ENCODE measurements around the gene ATP2A1. TPM values are rescaled to one million over a fixed set of nuclear protein-coding genes. Genes with fewer than 3 reads are reported as not detected.

Gene ATP2A1
- total and polyA plus RNA-seq, 2 of the 13 experiments (the other 11 are each of a cell fraction or from before 2014, with no cell fraction given), result 3.2 to 12.5 TPM

DNA sequence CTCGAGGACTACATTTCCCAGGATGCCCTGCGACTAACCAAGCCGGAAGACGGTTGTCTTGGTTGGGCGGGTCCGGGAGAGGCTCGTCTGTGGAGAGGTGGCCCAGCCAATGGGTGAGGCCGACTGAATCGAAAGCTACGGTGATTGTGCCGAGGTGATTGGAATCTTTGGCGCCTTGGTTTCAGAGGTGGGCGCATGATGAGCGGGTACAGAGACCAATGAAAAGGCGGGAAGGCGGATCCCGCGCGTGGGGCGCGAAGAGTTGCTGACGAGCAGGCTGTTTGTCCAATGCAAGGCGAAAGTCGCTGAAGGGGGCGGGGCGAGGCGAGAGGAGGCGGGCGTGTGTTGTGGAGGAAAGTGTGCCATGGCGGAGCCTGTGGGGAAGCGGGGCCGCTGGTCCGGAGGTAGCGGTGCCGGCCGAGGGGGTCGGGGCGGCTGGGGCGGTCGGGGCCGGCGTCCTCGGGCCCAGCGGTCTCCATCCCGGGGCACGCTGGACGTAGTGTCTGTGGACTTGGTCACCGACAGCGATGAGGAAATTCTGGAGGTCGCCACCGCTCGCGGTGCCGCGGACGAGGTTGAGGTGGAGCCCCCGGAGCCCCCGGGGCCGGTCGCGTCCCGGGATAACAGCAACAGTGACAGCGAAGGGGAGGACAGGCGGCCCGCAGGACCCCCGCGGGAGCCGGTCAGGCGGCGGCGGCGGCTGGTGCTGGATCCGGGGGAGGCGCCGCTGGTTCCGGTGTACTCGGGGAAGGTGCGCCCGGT is 72.5 kb downstream of the ATP2A1 start, which contains the start of gene NFATC2IP (continued):
- TF ChIP-seq AHDC1 (CRISPR knock-in tag; IDR thresholded peaks at IDR 0.05; ENCODE audit: borderline replicate concordance) (no peak), ZBTB44 (CRISPR knock-in tag; IDR thresholded peaks at IDR 0.05) (no peak), THYN1 (CRISPR knock-in tag; IDR thresholded peaks at IDR 0.05; ENCODE audit: borderline replicate concordance, low read depth) (0 out of 2 replicates have a peak, but pooled peaks have one; percentile 39), KDM5B (CRISPR knock-in tag; IDR thresholded peaks at IDR 0.05; ENCODE audit: borderline replicate concordance) (peak; percentile 40), SALL1 (CRISPR knock-in tag; IDR thresholded peaks at IDR 0.05) (peak; percentile 75), ZNF780A (CRISPR knock-in tag; IDR thresholded peaks at IDR 0.05) (peak; percentile 86; the same call in 1 of the 2 replicates), ZNF766 (CRISPR knock-in tag; IDR thresholded peaks at IDR 0.05; ENCODE audit: borderline replicate concordance) (peak; percentile 60; the same call in 1 of the 2 replicates), MYC (CRISPR knock-in tag; IDR thresholded peaks at IDR 0.05; ENCODE audit: borderline replicate concordance) (peak; percentile 29; the same call in 1 of the 2 replicates), MEF2D (CRISPR knock-in tag; IDR thresholded peaks at IDR 0.05) (no peak), MXD3 (CRISPR knock-in tag; IDR thresholded peaks at IDR 0.05) (peak; percentile 63), ZSCAN9 (CRISPR knock-in tag; IDR thresholded peaks at IDR 0.05; ENCODE audit: borderline replicate concordance) (no peak), AGO2 (optimal IDR thresholded peaks at IDR 0.05; ENCODE audit: low read depth, low read length) (peak; percentile 69), ZMYM2 (CRISPR knock-in tag; IDR thresholded peaks at IDR 0.05) (no peak), MTA1 (CRISPR knock-in tag; IDR thresholded peaks at IDR 0.05; ENCODE audit: borderline replicate concordance) (peak; percentile 61), ZIK1 (CRISPR knock-in tag; IDR thresholded peaks at IDR 0.05; ENCODE audit: borderline replicate concordance, low read depth) (no peak; the same call in 1 of the 2 replicates), U2AF1 (optimal IDR thresholded peaks at IDR 0.05; ENCODE audit: low read depth, low read length) (no peak), ZNF563 (CRISPR knock-in tag; IDR thresholded peaks at IDR 0.05) (peak; percentile 30; the same call in 1 of the 2 replicates)
- TF ChIP-seq, protein P1, sequence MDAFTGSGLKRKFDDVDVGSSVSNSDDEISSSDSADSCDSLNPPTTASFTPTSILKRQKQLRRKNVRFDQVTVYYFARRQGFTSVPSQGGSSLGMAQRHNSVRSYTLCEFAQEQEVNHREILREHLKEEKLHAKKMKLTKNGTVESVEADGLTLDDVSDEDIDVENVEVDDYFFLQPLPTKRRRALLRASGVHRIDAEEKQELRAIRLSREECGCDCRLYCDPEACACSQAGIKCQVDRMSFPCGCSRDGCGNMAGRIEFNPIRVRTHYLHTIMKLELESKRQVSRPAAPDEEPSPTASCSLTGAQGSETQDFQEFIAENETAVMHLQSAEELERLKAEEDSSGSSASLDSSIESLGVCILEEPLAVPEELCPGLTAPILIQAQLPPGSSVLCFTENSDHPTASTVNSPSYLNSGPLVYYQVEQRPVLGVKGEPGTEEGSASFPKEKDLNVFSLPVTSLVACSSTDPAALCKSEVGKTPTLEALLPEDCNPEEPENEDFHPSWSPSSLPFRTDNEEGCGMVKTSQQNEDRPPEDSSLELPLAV (CRISPR knock-in tag; conservative IDR thresholded peaks at IDR 0.05; ENCODE audit: low read depth), result 0 out of 2 replicates have a peak, but pooled peaks have one; percentile 49

Data from HepG2 (cell line).